Caco-2 (cell line): ENCODE data around the gene HMCN1. TPM values are rescaled to one million over a fixed set of nuclear protein-coding genes. Genes with fewer than 3 reads are reported as not detected.

ENCODE experiments used
- BruUV-seq: library from RNA; stranded (reverse); fragments of 400-500 nt; replicated peaks from 2 replicates; lab custom pipeline; 2021; lab: Mats Ljungman, UMichigan
- CTCF ChIA-PET: fragments of 300-600 bp; sonication (Branson Sonifier 250); formaldehyde crosslinking; loops from one replicate; lab custom pipeline; 2022; ENCODE audit warnings: antibody characterized with exemption; lab: Charles Lee
- POLR2A ChIA-PET: fragments of 300-600 bp; sonication (Branson Sonifier 250); formaldehyde crosslinking; loops from one replicate; lab custom pipeline; 2022; ENCODE audit warnings: antibody characterized with exemption; lab: Charles Lee
- DNase-seq, 2 experiments: peaks; one replicate each; pipeline versions ENCODE4 v3.0.0 to v3.0.0-alpha.2; 2020 to 2022
- H3K27me3 ChIP-seq: replicated peaks from 2 replicates; pipeline ENCODE4 v1.6.0; 2011; ENCODE audit warnings: low read length; ENCODE audit not compliant: control insufficient read depth, insufficient read depth
- H3K36me3 ChIP-seq: 2 replicates; pipeline ENCODE4 v1.5.1; 2011; ENCODE audit warnings: low read length; ENCODE audit not compliant: control insufficient read depth, insufficient read depth
- H3K4me1 ChIP-seq: fragments of 250-450 bp; sonication (Bioruptor Pico); 2 replicates; pipeline ENCODE4 v1.5.1; 2020; ENCODE audit warnings: mild to moderate bottlenecking
- H3K4me3 ChIP-seq: 2 replicates; pipeline ENCODE4 v1.5.1; 2011; ENCODE audit warnings: low read depth, mild to moderate bottlenecking, control low read depth, low read length
- H3K9me3 ChIP-seq: fragments of 250-450 bp; sonication (Bioruptor Pico); 2 replicates; pipeline ENCODE4 v1.5.1; 2020; ENCODE audit warnings: mild to moderate bottlenecking, moderate library complexity
- H3K27ac Mint-ChIP-seq: one replicate; pipeline ENCODE4 v1.8.0; 2022; ENCODE audit warnings: mixed read lengths; ENCODE audit not compliant: unreplicated experiment
- H3K27me3 Mint-ChIP-seq: one replicate; pipeline ENCODE4 v1.8.0; 2022; ENCODE audit warnings: mixed read lengths; ENCODE audit not compliant: insufficient read depth, unreplicated experiment
- H3K36me3 Mint-ChIP-seq: one replicate; pipeline ENCODE4 v1.8.0; 2022; ENCODE audit warnings: mild to moderate bottlenecking, mixed read lengths; ENCODE audit not compliant: insufficient read depth, unreplicated experiment
- H3K4me1 Mint-ChIP-seq: one replicate; pipeline ENCODE4 v1.8.0; 2022; ENCODE audit warnings: low read depth, mixed read lengths; ENCODE audit not compliant: unreplicated experiment
- H3K4me3 Mint-ChIP-seq: one replicate; pipeline ENCODE4 v1.8.0; 2022; ENCODE audit warnings: mild to moderate bottlenecking, moderate library complexity, mixed read lengths; ENCODE audit not compliant: unreplicated experiment
- H3K9me3 Mint-ChIP-seq: one replicate; pipeline ENCODE4 v1.8.0; 2022; ENCODE audit warnings: mixed read lengths; ENCODE audit not compliant: unreplicated experiment
- intact Hi-C: fragments of 100-400 bp; cut with micrococcal nuclease; formaldehyde crosslinking; loops from one replicate; pipeline ENCODE4 v1.10.0; 2022; ENCODE audit not compliant: unreplicated experiment
- total RNA-seq: library from RNA; stranded (reverse); gene quantifications from 2 replicates; pipeline ENCODE4 v1.2.3, GENCODE V29; 2022
- TF ChIP-seq, protein P1 (sequence below), 2 experiments: fragments of 200-600 bp in 1 of 2; IDR thresholded peaks; 1 replicate in 1 of 2; 2 replicates in 1 of 2; pipeline versions ENCODE4 v1.5.1 to v1.8.0; 2011 to 2022; ENCODE audit warnings: antibody characterized with exemption in 1 of 2, control low read depth in 1 of 2, inconsistent platforms in 1 of 2, low read depth in 1 of 2, low read length in 1 of 2, mild to moderate bottlenecking in 1 of 2, moderate library complexity in 1 of 2; ENCODE audit not compliant: insufficient read depth in 1 of 2, severe bottlenecking in 1 of 2, unreplicated experiment in 1 of 2

The HMCN1 gene
- total RNA-seq, 1 experiment from 2014 or later, result 0.02 TPM

DNA sequence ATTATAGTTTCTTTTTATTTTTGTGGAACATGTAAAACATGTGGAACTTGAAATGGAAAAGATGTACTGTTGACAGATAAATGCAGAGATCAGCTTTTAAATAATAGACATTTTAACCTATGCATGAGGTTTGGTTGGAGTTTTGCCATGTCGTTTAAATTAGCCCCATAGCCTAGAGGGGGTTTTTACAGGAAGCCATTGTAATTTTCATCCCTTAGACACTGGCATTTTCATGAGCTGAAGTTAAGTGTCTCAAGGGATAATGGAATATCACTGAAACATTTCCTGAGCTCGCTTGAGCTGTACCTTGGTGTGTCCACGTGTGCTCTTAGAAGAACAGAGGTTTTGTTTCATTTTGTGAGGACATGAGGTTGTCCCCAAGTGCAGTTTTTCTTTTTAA lies 54.2 kb downstream of the HMCN1 start:
- Mint-ChIP-seq H3K36me3 (no peaks in the 10 kb centered on the region), H3K4me1 (no peaks in the 10 kb centered on the region), H3K9me3 (no peaks in the 10 kb centered on the region), H3K4me3 (no peak overlapping the region), H3K27me3 (no peaks in the 10 kb centered on the region), H3K27ac (no peak overlapping the region)
- no peaks in the 10 kb centered on the region for H3K9me3 ChIP-seq
- TF ChIP-seq, protein P1, sequence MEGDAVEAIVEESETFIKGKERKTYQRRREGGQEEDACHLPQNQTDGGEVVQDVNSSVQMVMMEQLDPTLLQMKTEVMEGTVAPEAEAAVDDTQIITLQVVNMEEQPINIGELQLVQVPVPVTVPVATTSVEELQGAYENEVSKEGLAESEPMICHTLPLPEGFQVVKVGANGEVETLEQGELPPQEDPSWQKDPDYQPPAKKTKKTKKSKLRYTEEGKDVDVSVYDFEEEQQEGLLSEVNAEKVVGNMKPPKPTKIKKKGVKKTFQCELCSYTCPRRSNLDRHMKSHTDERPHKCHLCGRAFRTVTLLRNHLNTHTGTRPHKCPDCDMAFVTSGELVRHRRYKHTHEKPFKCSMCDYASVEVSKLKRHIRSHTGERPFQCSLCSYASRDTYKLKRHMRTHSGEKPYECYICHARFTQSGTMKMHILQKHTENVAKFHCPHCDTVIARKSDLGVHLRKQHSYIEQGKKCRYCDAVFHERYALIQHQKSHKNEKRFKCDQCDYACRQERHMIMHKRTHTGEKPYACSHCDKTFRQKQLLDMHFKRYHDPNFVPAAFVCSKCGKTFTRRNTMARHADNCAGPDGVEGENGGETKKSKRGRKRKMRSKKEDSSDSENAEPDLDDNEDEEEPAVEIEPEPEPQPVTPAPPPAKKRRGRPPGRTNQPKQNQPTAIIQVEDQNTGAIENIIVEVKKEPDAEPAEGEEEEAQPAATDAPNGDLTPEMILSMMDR (IDR thresholded peaks at IDR 0.05; ENCODE audit: insufficient read depth in 1 of 2, low read depth in 1 of 2, low read length in 1 of 2, severe bottlenecking in 1 of 2, unreplicated experiment in 1 of 2), result no peak
- no peaks in the 10 kb centered on the region for H3K36me3 ChIP-seq
- intact Hi-C loops, result no loop called here
- H3K4me3 ChIP-seq, result no peak overlapping the region
- ChIA-PET POLR2A (no interaction called here), CTCF (no interaction called here)
- no peaks in the 10 kb centered on the region for H3K27me3 ChIP-seq
- no peak for DNase-seq
- BruUV-seq, result no TSS peak
- 0 out of 2 replicates have a peak, but pooled peaks cover 3% of the 10 kb centered on the region for H3K4me1 ChIP-seq

DNA sequence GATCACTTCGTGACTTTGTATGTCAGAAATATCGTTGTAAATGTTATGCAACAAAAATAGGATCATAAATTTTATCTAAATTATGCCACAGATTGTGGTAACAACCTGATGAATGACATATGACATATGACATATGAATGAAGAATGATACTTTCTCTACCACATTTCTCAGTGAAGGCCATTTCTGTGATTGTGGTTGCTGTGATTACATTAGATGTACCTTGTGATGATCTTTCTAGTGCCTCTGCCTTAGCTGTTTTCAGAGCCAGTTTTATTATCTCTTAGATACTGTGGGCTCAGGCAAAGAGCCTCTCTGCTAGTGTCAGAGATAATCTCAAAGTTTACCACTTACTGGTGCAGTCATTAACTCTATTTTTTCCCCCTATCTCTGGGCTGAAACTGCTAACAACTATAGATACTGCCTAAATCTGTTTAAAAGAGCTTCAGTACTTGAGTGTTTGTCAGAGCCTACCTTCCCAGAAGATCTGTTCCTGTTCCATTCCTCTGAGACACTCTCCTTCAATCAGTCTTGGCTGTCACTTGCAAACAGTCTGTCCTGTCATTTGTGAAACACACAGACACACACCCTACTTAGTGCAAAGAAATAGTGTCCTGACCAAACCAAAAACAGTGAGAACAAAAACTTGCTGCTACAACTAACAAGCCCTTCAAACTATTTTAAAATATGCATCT lies 55.5 kb downstream of the HMCN1 start:
- CTCF ChIA-PET, result no interaction called here
- no peaks in the 10 kb centered on the region for H3K9me3 ChIP-seq
- no TSS peak for BruUV-seq

DNA sequence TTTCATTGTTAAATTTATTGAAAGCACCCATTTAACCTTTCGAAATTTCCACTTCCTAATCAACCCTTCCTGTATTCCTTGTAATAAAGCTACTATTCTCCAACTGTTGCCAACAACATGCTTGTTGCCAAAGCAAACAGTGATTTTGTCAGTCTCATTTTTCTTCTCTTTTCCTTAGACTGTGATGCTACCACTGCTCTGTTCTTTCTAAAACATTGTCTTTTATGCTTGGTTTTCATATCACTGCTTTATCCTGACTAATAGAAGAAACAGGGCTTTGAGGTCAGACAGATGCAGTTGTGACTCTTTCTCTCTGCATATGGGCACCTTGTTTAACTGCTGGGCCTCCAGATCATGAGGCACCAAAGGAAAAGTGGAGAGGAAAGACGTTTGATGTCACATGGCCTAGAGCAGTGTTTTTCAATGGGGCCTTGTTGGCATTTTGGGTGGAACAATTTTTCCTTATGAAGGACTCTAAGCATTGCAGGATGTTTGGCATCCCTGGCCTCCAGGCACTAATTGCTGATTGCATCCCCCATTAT lies 56.1 kb downstream of the HMCN1 start:
- Mint-ChIP-seq H3K27me3 (no peaks in the 10 kb centered on the region), H3K4me3 (no peak overlapping the region), H3K4me1 (no peaks in the 10 kb centered on the region), H3K27ac (no peak overlapping the region), H3K36me3 (no peaks in the 10 kb centered on the region), H3K9me3 (no peaks in the 10 kb centered on the region)
- ChIA-PET CTCF (no interaction called here), POLR2A (no interaction called here)
- Histone ChIP-seq H3K9me3 (no peaks in the 10 kb centered on the region), H3K4me3 (no peak overlapping the region), H3K36me3 (no peaks in the 10 kb centered on the region), H3K27me3 (no peaks in the 10 kb centered on the region), H3K4me1 (0 out of 2 replicates have a peak, but pooled peaks cover 3% of the 10 kb centered on the region)
- BruUV-seq, result no TSS peak
- TF ChIP-seq, protein P1 (IDR thresholded peaks at IDR 0.05; ENCODE audit: insufficient read depth in 1 of 2, low read depth in 1 of 2, low read length in 1 of 2, severe bottlenecking in 1 of 2, unreplicated experiment in 1 of 2), result no peak
- no peak for DNase-seq
- intact Hi-C loops, result no loop called here

More for the DNA sequence above, 55.5 kb downstream of the HMCN1 start:
- no peak for DNase-seq
- H3K4me3 ChIP-seq, result no peak overlapping the region
- Mint-ChIP-seq H3K4me3 (no peak overlapping the region), H3K4me1 (no peaks in the 10 kb centered on the region), H3K27me3 (no peaks in the 10 kb centered on the region), H3K27ac (no peak overlapping the region), H3K9me3 (no peaks in the 10 kb centered on the region), H3K36me3 (no peaks in the 10 kb centered on the region)
- TF ChIP-seq, protein P1 (IDR thresholded peaks at IDR 0.05; ENCODE audit: insufficient read depth in 1 of 2, low read depth in 1 of 2, low read length in 1 of 2, severe bottlenecking in 1 of 2, unreplicated experiment in 1 of 2), result no peak
- H3K4me1 ChIP-seq, result 0 out of 2 replicates have a peak, but pooled peaks cover 3% of the 10 kb centered on the region
- intact Hi-C loops, result no loop called here
- H3K36me3 ChIP-seq, result no peaks in the 10 kb centered on the region
- POLR2A ChIA-PET, result no interaction called here
- no peaks in the 10 kb centered on the region for H3K27me3 ChIP-seq
